ENCODE data around the gene RET.

Gene RET

DNA sequence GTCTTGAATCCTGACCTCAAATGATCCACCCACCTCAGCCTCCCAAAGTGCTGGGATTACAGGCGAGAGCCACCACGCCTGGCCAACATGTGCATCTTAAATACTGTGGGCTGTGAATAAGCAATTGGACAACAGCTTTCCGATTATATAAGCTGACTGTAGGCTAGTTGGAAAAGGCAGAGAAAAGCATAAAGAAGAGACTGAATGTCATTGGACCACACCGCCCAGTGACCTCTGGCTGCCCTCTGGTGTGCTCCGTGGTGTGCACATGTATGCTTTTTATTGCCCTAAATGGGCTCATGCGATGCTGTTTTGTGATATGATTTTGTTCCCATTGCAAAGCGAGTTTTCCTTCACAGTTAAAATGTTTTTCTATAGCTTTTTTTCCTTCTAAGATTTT lies 46.0 kb downstream of the RET start:
- DNase-seq (ENCODE audit: low spot score): no peak
- TF ChIP-seq, protein P1, sequence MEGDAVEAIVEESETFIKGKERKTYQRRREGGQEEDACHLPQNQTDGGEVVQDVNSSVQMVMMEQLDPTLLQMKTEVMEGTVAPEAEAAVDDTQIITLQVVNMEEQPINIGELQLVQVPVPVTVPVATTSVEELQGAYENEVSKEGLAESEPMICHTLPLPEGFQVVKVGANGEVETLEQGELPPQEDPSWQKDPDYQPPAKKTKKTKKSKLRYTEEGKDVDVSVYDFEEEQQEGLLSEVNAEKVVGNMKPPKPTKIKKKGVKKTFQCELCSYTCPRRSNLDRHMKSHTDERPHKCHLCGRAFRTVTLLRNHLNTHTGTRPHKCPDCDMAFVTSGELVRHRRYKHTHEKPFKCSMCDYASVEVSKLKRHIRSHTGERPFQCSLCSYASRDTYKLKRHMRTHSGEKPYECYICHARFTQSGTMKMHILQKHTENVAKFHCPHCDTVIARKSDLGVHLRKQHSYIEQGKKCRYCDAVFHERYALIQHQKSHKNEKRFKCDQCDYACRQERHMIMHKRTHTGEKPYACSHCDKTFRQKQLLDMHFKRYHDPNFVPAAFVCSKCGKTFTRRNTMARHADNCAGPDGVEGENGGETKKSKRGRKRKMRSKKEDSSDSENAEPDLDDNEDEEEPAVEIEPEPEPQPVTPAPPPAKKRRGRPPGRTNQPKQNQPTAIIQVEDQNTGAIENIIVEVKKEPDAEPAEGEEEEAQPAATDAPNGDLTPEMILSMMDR (IDR thresholded peaks at IDR 0.05; ENCODE audit: poor library complexity, severe bottlenecking): no peak
- H3K27ac ChIP-seq (ENCODE audit: poor library complexity, severe bottlenecking): no peak overlapping the region
- ATAC-seq (ENCODE audit: low read depth): no peak
- H3K4me3 ChIP-seq (ENCODE audit: severe bottlenecking): no peak overlapping the region
- no peaks in the 10 kb centered on the region for H3K9me3 ChIP-seq (ENCODE audit: severe bottlenecking)
- no peaks in the 10 kb centered on the region for H3K4me1 ChIP-seq (ENCODE audit: insufficient read depth, poor library complexity, severe bottlenecking)
- H3K27me3 ChIP-seq (ENCODE audit: insufficient read depth, poor library complexity, severe bottlenecking): no peaks in the 10 kb centered on the region
- H3K36me3 ChIP-seq (ENCODE audit: low read depth): no peaks in the 10 kb centered on the region

DNA sequence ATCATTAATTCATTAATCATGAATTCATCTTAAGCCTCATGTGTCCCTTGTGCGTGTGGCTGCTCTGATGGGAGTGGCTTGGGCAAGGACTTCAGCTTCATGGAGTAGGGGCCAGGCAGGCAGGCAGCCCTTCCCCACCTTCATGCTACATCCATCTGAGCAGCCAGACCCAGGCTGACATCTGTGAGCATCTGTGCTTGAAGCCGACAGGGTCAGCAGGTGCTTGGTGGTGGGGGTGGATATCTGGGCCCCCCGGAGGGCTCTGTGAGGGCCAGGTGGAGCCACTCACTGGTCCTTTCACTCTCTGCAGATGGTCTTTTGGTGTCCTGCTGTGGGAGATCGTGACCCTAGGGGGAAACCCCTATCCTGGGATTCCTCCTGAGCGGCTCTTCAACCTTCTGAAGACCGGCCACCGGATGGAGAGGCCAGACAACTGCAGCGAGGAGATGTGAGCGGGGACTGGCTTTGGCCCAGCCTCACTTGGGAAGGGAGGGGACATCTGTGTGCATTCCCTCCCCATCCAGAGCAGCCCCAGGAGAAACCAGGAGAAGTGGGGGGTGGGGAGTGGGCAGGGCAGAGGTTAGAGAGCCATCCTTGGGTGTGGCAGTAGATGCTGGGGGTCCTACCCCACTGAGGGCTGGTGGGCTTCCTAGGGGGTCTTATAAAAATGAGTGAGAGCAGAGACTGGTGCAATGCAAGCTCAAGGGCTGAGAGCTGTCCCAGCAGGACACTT lies 46.7 kb downstream of the RET start:
- no peak for DNase-seq (ENCODE audit: low spot score)

GRCh38 chr10:43124094-43124521 lies 47.2 kb downstream of the RET start:
- no peak for ATAC-seq (ENCODE audit: low read depth)
- Histone ChIP-seq H3K9me3 (ENCODE audit: severe bottlenecking) (no peaks in the 10 kb centered on the region), H3K4me3 (ENCODE audit: severe bottlenecking) (no peak overlapping the region), H3K27me3 (ENCODE audit: insufficient read depth, poor library complexity, severe bottlenecking) (no peaks in the 10 kb centered on the region), H3K4me1 (ENCODE audit: insufficient read depth, poor library complexity, severe bottlenecking) (peaks cover 3% of the 10 kb centered on the region), H3K27ac (ENCODE audit: poor library complexity, severe bottlenecking) (no peak overlapping the region), H3K36me3 (ENCODE audit: low read depth) (no peaks in the 10 kb centered on the region)
- no peak for DNase-seq (ENCODE audit: low spot score)
- TF ChIP-seq, protein P1 (IDR thresholded peaks at IDR 0.05; ENCODE audit: poor library complexity, severe bottlenecking): no peak

More for the DNA sequence above, 46.7 kb downstream of the RET start:
- Histone ChIP-seq H3K27ac (ENCODE audit: poor library complexity, severe bottlenecking) (no peak overlapping the region), H3K36me3 (ENCODE audit: low read depth) (no peaks in the 10 kb centered on the region), H3K27me3 (ENCODE audit: insufficient read depth, poor library complexity, severe bottlenecking) (no peaks in the 10 kb centered on the region), H3K4me3 (ENCODE audit: severe bottlenecking) (no peak overlapping the region), H3K9me3 (ENCODE audit: severe bottlenecking) (no peaks in the 10 kb centered on the region), H3K4me1 (ENCODE audit: insufficient read depth, poor library complexity, severe bottlenecking) (no peaks in the 10 kb centered on the region)
- TF ChIP-seq, protein P1 (IDR thresholded peaks at IDR 0.05; ENCODE audit: poor library complexity, severe bottlenecking): no peak
- ATAC-seq (ENCODE audit: low read depth): no peak

DNA sequence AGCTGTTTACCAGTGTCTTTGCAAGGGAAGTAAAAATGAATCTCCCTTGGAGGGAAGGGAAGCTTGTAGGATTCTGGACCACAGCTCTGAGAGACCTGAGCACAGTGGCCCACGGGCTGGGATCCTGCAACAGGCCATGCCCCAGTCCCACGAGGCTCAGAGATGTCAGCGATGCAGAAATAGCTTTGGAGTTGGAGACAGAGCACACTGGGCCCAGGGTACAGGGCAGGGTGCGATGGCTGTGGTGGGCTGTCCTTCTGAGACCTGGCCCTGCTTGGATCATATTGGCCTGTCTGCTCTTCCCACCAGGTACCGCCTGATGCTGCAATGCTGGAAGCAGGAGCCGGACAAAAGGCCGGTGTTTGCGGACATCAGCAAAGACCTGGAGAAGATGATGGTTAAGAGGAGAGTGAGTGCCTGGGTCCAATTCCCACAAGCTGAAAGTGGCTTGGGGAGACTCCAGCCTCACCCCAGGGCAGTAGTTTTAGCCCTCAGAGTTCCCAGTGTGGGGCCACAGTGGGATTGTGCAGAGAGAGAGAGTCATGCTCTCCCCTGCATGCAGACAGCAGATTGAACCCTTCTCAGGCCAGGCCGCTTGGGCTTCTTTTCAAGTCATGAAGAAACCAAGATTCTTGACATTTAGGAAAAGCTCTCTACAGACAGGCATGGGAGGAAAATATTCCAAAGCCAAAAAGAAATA lies 47.9 kb downstream of the RET start:
- no peak for ATAC-seq (ENCODE audit: low read depth)
- no peak overlapping the region for H3K4me3 ChIP-seq (ENCODE audit: severe bottlenecking)
- peaks cover 9% of the 10 kb centered on the region for H3K4me1 ChIP-seq (ENCODE audit: insufficient read depth, poor library complexity, severe bottlenecking)
- no peaks in the 10 kb centered on the region for H3K9me3 ChIP-seq (ENCODE audit: severe bottlenecking)
- DNase-seq (ENCODE audit: low spot score): no peak
- H3K36me3 ChIP-seq (ENCODE audit: low read depth): no peaks in the 10 kb centered on the region
- H3K27me3 ChIP-seq (ENCODE audit: insufficient read depth, poor library complexity, severe bottlenecking): no peaks in the 10 kb centered on the region
- H3K27ac ChIP-seq (ENCODE audit: poor library complexity, severe bottlenecking): no peak overlapping the region
- TF ChIP-seq, protein P1 (IDR thresholded peaks at IDR 0.05; ENCODE audit: poor library complexity, severe bottlenecking): no peak

Data from RWPE2 (cell line).